Astrocyte (in vitro differentiated cells and primary cell): Measurements from ENCODE around the gene NIPSNAP3A.

Source experiments
- EZH2 ChIP-seq: IDR thresholded peaks from 2 replicates; pipeline ENCODE4 v1.6.1; 2012; ENCODE audit warnings: mild to moderate bottlenecking, low read length, inconsistent platforms; ENCODE audit not compliant: insufficient read depth
- TF ChIP-seq, protein P1 (sequence below): IDR thresholded peaks from 2 replicates; pipeline ENCODE4 v1.5.1; 2011; ENCODE audit warnings: low read depth, mild to moderate bottlenecking, inconsistent platforms, low read length, moderate library complexity; ENCODE audit not compliant: insufficient read depth

GRCh38 chr9:104794070-104794469 is 46.6 kb downstream of the NIPSNAP3A start:
- TF ChIP-seq, protein P1, sequence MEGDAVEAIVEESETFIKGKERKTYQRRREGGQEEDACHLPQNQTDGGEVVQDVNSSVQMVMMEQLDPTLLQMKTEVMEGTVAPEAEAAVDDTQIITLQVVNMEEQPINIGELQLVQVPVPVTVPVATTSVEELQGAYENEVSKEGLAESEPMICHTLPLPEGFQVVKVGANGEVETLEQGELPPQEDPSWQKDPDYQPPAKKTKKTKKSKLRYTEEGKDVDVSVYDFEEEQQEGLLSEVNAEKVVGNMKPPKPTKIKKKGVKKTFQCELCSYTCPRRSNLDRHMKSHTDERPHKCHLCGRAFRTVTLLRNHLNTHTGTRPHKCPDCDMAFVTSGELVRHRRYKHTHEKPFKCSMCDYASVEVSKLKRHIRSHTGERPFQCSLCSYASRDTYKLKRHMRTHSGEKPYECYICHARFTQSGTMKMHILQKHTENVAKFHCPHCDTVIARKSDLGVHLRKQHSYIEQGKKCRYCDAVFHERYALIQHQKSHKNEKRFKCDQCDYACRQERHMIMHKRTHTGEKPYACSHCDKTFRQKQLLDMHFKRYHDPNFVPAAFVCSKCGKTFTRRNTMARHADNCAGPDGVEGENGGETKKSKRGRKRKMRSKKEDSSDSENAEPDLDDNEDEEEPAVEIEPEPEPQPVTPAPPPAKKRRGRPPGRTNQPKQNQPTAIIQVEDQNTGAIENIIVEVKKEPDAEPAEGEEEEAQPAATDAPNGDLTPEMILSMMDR = no peak
- TF ChIP-seq EZH2 = no peak
